ENCODE results near the gene LZTFL1. TPM values are rescaled to one million over a fixed set of nuclear protein-coding genes. Genes with fewer than 3 reads are reported as not detected.

The LZTFL1 gene
- total RNA-seq, 1 experiment from 2014 or later, result 9.1 TPM

GRCh38 chr3:45799586-45799985 is 42.3 kb downstream of the LZTFL1 start:
- Mint-ChIP-seq H3K4me1 (ENCODE audit: low read depth, unreplicated experiment) (peaks cover 5% of the 10 kb centered on the region), H3K9me3 (ENCODE audit: unreplicated experiment) (no peaks in the 10 kb centered on the region), H3K36me3 (ENCODE audit: insufficient read depth, unreplicated experiment) (no peaks in the 10 kb centered on the region), H3K27ac (ENCODE audit: unreplicated experiment) (no peak overlapping the region), H3K27me3 (ENCODE audit: insufficient read depth, unreplicated experiment) (peaks cover 2% of the 10 kb centered on the region), H3K4me3 (ENCODE audit: unreplicated experiment) (no peak overlapping the region)
- Histone ChIP-seq H3K36me3 (ENCODE audit: control insufficient read depth, insufficient read depth, low read length) (no peaks in the 10 kb centered on the region), H3K9me3 (no peaks in the 10 kb centered on the region), H3K4me1 (no peaks in the 10 kb centered on the region), H3K27me3 (replicated peaks; ENCODE audit: control insufficient read depth, insufficient read depth, low read length) (no peaks in the 10 kb centered on the region), H3K4me3 (ENCODE audit: low read depth, low read length) (no peak overlapping the region)
- no TSS peak for BruUV-seq (replicated peaks)
- ChIA-PET CTCF (no interaction called here), POLR2A (no interaction called here)
- intact Hi-C loops (cut with micrococcal nuclease; ENCODE audit: unreplicated experiment), result no loop called here
- TF ChIP-seq CTCF (IDR thresholded peaks at IDR 0.05; ENCODE audit: insufficient read depth in 1 of 2, low read depth in 1 of 2, low read length in 1 of 2, severe bottlenecking in 1 of 2, unreplicated experiment in 1 of 2), result no peak
- no peak for DNase-seq

GRCh38 chr3:45798034-45798433 is 43.9 kb downstream of the LZTFL1 start:
- no peaks in the 10 kb centered on the region for H3K9me3 Mint-ChIP-seq (ENCODE audit: unreplicated experiment)
- POLR2A ChIA-PET, result no interaction called here
- no peak overlapping the region for H3K4me3 ChIP-seq (ENCODE audit: low read depth, low read length)
- no peak overlapping the region for H3K4me3 Mint-ChIP-seq (ENCODE audit: unreplicated experiment)
- no peak overlapping the region for H3K27ac Mint-ChIP-seq (ENCODE audit: unreplicated experiment)
- H3K36me3 ChIP-seq (ENCODE audit: control insufficient read depth, insufficient read depth, low read length), result no peaks in the 10 kb centered on the region; the same call in 1 of the 2 replicates
- CTCF ChIA-PET, result no interaction called here
- no peak for DNase-seq
- no peaks in the 10 kb centered on the region for H3K9me3 ChIP-seq
- no peaks in the 10 kb centered on the region for H3K36me3 Mint-ChIP-seq (ENCODE audit: insufficient read depth, unreplicated experiment)
- intact Hi-C loops (cut with micrococcal nuclease; ENCODE audit: unreplicated experiment), result no loop called here
- peaks cover 5% of the 10 kb centered on the region for H3K4me1 Mint-ChIP-seq (ENCODE audit: low read depth, unreplicated experiment)
- H3K4me1 ChIP-seq, result no peaks in the 10 kb centered on the region
- peaks cover 4% of the 10 kb centered on the region for H3K27me3 Mint-ChIP-seq (ENCODE audit: insufficient read depth, unreplicated experiment)
- BruUV-seq (replicated peaks), result no TSS peak
- no peaks in the 10 kb centered on the region for H3K27me3 ChIP-seq (replicated peaks; ENCODE audit: control insufficient read depth, insufficient read depth, low read length)
- no peak for TF ChIP-seq CTCF (IDR thresholded peaks at IDR 0.05; ENCODE audit: insufficient read depth in 1 of 2, low read depth in 1 of 2, low read length in 1 of 2, severe bottlenecking in 1 of 2, unreplicated experiment in 1 of 2)

- Mint-ChIP-seq H3K4me1 (ENCODE audit: low read depth, unreplicated experiment) (peaks cover 5% of the 10 kb centered on the region), H3K27me3 (ENCODE audit: insufficient read depth, unreplicated experiment) (peaks cover 4% of the 10 kb centered on the region), H3K9me3 (ENCODE audit: unreplicated experiment) (no peaks in the 10 kb centered on the region), H3K4me3 (ENCODE audit: unreplicated experiment) (peak overlapping the region; percentile 67), H3K36me3 (ENCODE audit: insufficient read depth, unreplicated experiment) (no peaks in the 10 kb centered on the region), H3K27ac (ENCODE audit: unreplicated experiment) (no peak overlapping the region)
- intact Hi-C loops (cut with micrococcal nuclease; ENCODE audit: unreplicated experiment), result no loop called here
- Histone ChIP-seq H3K4me3 (ENCODE audit: low read depth, low read length) (peak overlapping the region; percentile 64), H3K9me3 (no peaks in the 10 kb centered on the region), H3K36me3 (ENCODE audit: control insufficient read depth, insufficient read depth, low read length) (no peaks in the 10 kb centered on the region; the same call in 1 of the 2 replicates), H3K4me1 (no peaks in the 10 kb centered on the region), H3K27me3 (replicated peaks; ENCODE audit: control insufficient read depth, insufficient read depth, low read length) (no peaks in the 10 kb centered on the region)
- BruUV-seq (replicated peaks), result no TSS peak
- DNase-seq, result no peak
- CTCF ChIA-PET, result no interaction called here
- POLR2A ChIA-PET, result no interaction called here
- no peak for TF ChIP-seq CTCF (IDR thresholded peaks at IDR 0.05; ENCODE audit: insufficient read depth in 1 of 2, low read depth in 1 of 2, low read length in 1 of 2, severe bottlenecking in 1 of 2, unreplicated experiment in 1 of 2)
Observed at GRCh38 chr3:45796902-45797637, 44.8 kb downstream of the LZTFL1 start.
